Uterus (tissue), 2 donors: ENCODE data around the gene JPH4.

ENCODE experiments used
- CTCF ChIP-seq, 4 experiments: fragments of 200-600 bp in 2 of 4; fragments of 450-650 bp in 2 of 4; sonication (generic) in 2 of 4; IDR thresholded peaks; one replicate each; pipeline ENCODE4 v1.5.1; 2016 to 2019; ENCODE audit warnings: antibody characterized with exemption in 4 of 4, mild to moderate bottlenecking in 2 of 4, moderate library complexity in 1 of 4
- POLR2A ChIP-seq, 2 donors: fragments of 450-650 bp; IDR thresholded peaks; one replicate each; pipeline ENCODE4 v1.6.1; 2016; ENCODE audit warnings: antibody characterized with exemption in 2 of 2, mild to moderate bottlenecking in 1 of 2, moderate library complexity in 1 of 2

- TF ChIP-seq POLR2A (IDR thresholded peaks at IDR 0.05): no peak
- TF ChIP-seq CTCF (IDR thresholded peaks at IDR 0.05): no peak
These were observed 44.7 kb downstream of the JPH4 start for GRCh38 chr14:23533652-23534435.
